NCI-H2029 treated with DMSO at 0.1 percent for 48 hours (cell line): ENCODE data around the gene MST1R.
"Not testable (repeated sequence)": the region's sequence is repeated elsewhere in the genome, so short reads cannot be mapped to it uniquely, and the experiment has no call there.

Source experiments
- DNase-seq: peaks from one replicate; lab custom pipeline; 2025; lab: John Stamatoyannopoulos, UW

Gene MST1R

GRCh38 chr3:49911611-49912010 lies 7.9 kb upstream of the MST1R start:
- no peak for DNase-seq

GRCh38 chr3:49911124-49911420 lies 7.4 kb upstream of the MST1R start:
- DNase-seq = no peak

GRCh38 chr3:49910409-49911123 lies 6.9 kb upstream of the MST1R start:
- no peak for DNase-seq

GRCh38 chr3:49908373-49909199 lies 4.9 kb upstream of the MST1R start:
- no peak for DNase-seq

- no peak for DNase-seq
Observed at GRCh38 chr3:49906073-49906743, 2.5 kb upstream of the MST1R start.

- not testable (repeated sequence) for DNase-seq
Observed at GRCh38 chr3:49904448-49904847, 775 bp upstream of the MST1R start.

GRCh38 chr3:49902511-49903345 lies 945 bp downstream of the MST1R start:
- DNase-seq = no peak

- DNase-seq = no peak
Observed at GRCh38 chr3:49901366-49902339, 2.0 kb downstream of the MST1R start.

GRCh38 chr3:49900491-49901153 lies 3.1 kb downstream of the MST1R start:
- DNase-seq = no peak

GRCh38 chr3:49899815-49900214 lies 3.9 kb downstream of the MST1R start:
- no peak for DNase-seq

- no peak for DNase-seq
Observed at GRCh38 chr3:49898991-49899390, 4.7 kb downstream of the MST1R start.

- no peak for DNase-seq
Observed at GRCh38 chr3:49896345-49896744, 7.3 kb downstream of the MST1R start.

- no peak for DNase-seq
Observed at GRCh38 chr3:49895791-49896190, 7.9 kb downstream of the MST1R start.

- no peak for DNase-seq
Observed at GRCh38 chr3:49889296-49889695, 14.4 kb downstream of the MST1R start.

- DNase-seq = no peak
Observed at GRCh38 chr3:49886922-49887265, 16.8 kb downstream of the MST1R start.

- no peak for DNase-seq
Observed at GRCh38 chr3:49883998-49884397, 19.7 kb downstream of the MST1R start.

- no peak for DNase-seq
Observed at GRCh38 chr3:49882166-49882565, 21.5 kb downstream of the MST1R start.

GRCh38 chr3:49880581-49881315 lies 22.9 kb downstream of the MST1R start:
- DNase-seq = no peak

- no peak for DNase-seq
Observed at GRCh38 chr3:49879721-49880120, 24.0 kb downstream of the MST1R start.

GRCh38 chr3:49878686-49879085 lies 25.0 kb downstream of the MST1R start:
- no peak for DNase-seq
